Activated CD8-positive, alpha-beta memory T cell treated with anti-CD3 and anti-CD28 coated beads for 48 hours (primary cell): ENCODE results near the gene DAB2IP.

Source experiments
- DNase-seq, 3 experiments: peaks; one replicate each; pipeline ENCODE4 v3.0.0-alpha.2; 2020; ENCODE audit warnings: low read depth in 2 of 3, low spot score in 2 of 3

Gene DAB2IP

GRCh38 chr9:121683652-121684051, 32.2 kb downstream of the DAB2IP start:
- DNase-seq = no peak

- no peak for DNase-seq
These were observed 33.1 kb downstream of the DAB2IP start for GRCh38 chr9:121684381-121685145.

- DNase-seq = no peak
These were observed 33.8 kb downstream of the DAB2IP start for GRCh38 chr9:121685146-121685794.

DNA sequence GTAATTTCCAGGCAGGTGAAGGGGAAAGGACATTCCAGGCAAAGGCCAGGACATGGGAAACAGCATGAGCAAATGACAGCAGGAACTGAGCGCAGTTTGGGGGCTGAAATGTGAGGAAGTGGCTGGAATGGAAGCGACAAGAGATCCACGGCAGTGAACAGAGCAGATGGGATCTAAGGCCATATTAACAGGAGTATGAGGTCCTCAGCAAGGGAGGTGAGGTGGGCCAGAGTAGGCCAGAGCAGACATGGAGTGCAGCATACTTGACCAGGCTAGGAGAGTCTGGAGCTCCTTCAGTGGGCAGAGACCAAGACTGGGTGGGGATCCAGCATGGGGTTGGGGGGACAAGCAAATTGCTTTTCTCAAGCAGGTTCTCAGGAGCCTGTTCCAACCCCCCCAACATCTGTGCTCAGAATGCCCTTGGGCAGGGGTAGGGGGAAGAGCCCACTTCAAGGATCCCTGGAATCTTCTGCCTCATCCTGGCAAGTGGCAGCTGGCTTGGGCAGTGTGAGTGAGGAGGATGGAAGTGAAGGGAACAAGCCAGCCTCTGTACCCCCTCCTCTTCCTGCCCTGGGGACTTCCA, 34.5 kb downstream of the DAB2IP start:
- no peak for DNase-seq

GRCh38 chr9:121686930-121687541, 35.6 kb downstream of the DAB2IP start:
- peak; percentile 31 to 61 (median 52) for DNase-seq

DNA sequence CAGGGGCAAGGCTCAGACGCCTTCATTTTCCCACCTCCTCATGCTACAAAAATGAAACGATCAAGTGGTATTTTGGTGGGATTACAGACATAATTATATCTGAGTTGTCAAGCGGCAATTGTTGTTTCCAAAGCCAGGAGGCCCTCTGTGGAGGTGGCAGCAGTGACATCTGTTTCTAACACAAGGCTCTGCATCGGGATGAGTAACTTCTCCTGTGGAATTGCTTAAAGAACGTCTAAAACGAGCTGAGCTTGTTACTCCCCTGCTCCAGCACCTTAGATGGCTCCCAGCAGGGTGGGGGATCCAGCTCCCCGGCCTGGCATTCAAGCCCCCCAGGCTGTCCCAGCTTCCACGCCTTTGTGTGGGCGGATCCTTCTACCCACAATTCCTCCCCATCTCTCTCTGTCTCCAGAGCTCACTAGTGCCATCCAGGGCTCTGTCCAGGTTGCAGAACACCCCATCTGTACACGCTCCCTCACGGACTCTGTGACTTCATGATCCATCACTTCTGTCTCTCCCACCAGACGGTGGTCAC, 36.8 kb downstream of the DAB2IP start:
- DNase-seq = no peak

GRCh38 chr9:121688681-121689080, 37.2 kb downstream of the DAB2IP start:
- DNase-seq = no peak

GRCh38 chr9:121689461-121690157, 38.2 kb downstream of the DAB2IP start:
- no peak for DNase-seq

GRCh38 chr9:121690316-121690715, 38.9 kb downstream of the DAB2IP start:
- DNase-seq = no peak

DNA sequence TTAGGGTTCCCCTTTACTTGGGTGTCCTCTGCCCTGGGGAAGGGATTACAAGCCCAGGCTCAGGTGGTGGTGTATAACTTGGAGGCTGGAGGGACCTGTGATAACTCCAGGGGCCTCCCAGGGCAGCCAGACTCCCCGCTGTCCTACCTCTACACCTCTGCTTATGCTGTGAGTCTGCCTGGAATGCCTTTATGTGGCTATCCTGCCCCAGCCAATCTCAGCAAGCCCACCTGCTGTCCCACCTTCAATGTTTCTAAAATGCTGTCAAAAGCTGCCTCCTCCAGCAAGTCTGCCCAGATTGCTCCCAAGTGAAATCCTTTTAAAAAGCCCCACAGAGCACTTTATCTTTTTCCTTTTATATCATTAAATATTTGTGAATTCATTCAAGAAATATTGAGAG, 39.3 kb downstream of the DAB2IP start:
- no peak for DNase-seq

DNA sequence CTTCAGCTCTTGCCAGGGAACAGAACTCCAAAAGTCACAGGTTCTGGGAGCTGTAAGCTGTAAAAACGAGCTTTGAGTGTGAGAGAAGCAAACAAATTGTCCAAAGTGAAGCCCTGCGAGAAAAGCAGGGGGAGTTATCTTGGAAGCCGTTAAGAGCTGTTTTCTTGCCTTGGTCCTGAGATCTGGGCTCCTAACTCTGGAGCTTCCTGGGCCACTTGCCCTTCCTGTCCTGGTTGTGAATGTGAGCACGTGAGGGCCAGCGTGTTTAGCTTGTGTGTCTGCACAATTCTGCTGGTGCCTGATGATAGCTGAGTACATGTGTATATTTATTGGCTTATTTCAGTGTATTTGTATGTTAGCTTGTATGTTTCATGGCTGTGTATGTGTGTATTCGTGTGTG, 40.5 kb downstream of the DAB2IP start:
- DNase-seq = no peak

GRCh38 chr9:121692606-121693387, 41.4 kb downstream of the DAB2IP start:
- DNase-seq = no peak

- DNase-seq = no peak
These were observed 41.9 kb downstream of the DAB2IP start for GRCh38 chr9:121693388-121693670.

- no peak for DNase-seq
These were observed 42.6 kb downstream of the DAB2IP start for GRCh38 chr9:121694001-121694400.

DNA sequence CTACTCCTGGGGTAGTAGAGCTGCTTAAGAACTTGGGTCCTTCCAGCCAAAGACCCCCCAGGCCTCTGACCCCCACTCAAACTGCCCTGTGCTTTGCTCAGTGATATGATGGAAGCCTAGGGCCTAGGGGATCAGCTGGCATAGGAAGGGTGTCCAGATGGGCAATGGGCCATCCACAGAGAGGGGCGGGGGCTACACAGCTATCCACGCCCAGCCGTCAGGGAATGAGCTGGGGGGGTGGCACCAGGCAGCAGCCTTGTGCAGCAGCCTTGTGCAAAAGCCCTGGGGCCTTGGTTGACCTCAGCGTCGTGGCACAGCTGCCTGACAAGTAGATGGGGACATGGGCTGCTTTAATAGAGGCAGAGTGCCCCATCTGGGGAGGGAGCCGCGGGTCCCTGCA, 43.2 kb downstream of the DAB2IP start:
- no peak for DNase-seq

DNA sequence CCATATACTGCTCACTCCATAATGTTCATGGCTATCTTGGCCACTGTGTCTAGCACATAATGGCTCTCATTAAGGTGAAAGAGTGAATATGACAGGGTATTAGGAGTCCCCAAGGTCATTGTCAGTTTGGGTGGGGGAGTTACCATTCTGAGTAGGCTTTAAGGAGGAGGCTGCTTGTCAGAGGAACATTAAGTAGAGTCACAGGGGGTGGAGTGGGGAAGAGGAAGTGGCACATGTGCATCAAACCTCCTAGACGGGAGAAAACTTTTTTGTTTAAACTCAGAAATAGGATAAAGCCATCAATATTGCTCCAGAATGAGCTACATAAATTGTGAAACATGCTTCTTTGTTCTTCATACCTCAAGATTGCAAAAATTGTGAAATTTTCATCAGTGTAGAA, 45.5 kb downstream of the DAB2IP start:
- DNase-seq = no peak

DNA sequence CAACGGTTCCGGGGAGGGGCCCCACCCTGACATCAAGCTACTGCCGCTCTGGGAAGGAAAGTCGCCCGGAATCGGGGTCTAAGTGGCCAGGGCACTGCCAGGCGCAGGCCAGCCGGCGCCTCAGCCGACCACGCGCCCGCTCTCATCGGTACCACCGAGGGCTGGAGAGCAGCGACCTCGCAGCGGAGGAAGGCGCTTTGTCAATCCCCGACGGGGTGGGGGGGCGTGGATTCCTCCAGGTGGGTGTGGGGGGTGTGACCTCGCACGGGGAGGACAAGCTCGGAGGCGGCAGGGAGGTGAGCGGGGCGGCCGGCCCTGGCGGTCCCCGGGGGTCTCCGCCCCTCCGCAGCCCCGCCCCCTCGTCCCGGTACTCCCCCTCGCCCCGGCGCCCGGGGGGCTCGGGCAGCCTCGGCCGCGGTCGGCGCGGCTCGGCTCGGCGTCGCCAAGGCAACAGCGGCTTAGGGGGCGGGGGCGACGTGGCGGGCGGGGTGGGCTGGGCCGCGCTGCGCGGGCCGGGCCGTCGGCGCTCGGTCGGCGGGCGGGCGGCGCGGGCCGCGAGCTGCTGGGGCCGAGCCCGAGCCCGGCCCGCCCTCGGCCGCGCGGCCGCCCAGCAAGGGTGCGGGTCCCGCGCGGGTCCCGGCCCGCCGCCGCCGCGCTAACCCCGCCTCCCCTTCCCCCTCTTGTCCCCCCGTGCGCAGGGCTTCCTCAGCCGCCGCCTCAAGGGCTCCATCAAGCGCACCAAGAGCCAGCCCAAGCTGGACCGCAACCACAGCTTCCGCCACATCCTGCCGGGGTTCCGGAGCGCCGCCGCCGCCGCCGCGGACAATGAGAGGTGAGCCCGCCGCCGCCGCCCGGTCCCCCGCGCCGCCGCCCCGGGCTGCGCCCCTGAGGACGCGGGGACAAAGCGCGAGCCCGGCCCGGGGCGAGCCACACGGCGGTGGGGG, 47.5 kb downstream of the DAB2IP start:
- peak; percentile 16 to 29 (median 28) for DNase-seq

- no peak for DNase-seq
These were observed 48.2 kb downstream of the DAB2IP start for GRCh38 chr9:121699571-121700164.
